HG03432 (cell line): ENCODE results near the gene PBOV1.

ENCODE experiments used
- ATAC-seq: cut with Tn5 transposase; IDR thresholded peaks from one replicate; pipeline ENCODE4 v1.9.1; 2021; ENCODE audit warnings: mild to moderate bottlenecking, moderate library complexity; ENCODE audit not compliant: unreplicated experiment

PBOV1 gene

DNA sequence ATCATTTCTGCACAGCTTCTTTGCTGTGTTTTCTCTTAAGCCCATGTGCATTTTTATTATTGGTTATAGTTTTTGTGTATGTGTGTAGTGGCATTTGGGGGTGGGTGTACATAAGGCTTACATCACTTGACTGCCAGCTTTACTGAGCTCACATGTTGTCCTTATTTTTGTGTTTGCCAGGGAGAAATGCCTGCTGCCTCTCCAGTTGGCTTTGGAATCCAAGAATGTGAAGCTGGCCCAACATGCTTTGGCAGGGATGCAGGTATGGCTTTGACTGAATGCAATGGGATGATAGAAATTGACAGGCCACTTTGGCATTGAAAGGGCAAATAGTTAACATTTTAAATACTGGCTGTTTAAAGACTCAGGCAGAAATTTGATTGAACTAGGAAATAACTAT, 11.4 kb downstream of the PBOV1 start:
- no peak for ATAC-seq

DNA sequence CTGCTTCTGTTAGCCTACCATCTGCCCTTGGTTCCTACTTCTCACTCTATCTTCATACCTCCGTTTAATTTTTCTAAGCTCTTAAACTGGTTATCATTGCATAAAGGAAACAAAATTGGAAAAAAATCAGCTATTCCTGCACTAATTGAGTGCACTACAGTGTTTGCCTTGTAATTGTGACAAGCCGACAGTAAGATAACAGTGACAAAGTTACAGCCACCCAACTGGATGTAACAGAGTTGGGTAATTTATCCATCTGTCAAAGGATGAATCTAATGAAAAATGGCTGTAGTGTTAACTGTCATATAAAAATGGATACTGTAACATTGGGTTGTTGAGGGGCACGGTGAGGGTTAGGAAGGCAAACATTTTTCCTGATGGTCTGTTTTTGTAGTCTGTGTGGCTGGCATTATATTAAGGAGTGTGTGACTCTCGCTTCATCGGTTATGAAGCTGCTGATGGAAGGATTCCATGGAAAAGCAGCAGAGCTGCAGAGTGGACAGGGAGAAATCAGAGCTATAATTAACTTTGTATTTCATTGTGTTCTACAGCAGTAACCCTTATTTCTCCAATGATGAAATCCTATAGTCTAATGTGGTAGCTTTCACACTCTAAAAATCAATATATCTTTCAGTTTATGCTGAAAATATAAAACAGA, 12.7 kb downstream of the PBOV1 start:
- no peak for ATAC-seq

DNA sequence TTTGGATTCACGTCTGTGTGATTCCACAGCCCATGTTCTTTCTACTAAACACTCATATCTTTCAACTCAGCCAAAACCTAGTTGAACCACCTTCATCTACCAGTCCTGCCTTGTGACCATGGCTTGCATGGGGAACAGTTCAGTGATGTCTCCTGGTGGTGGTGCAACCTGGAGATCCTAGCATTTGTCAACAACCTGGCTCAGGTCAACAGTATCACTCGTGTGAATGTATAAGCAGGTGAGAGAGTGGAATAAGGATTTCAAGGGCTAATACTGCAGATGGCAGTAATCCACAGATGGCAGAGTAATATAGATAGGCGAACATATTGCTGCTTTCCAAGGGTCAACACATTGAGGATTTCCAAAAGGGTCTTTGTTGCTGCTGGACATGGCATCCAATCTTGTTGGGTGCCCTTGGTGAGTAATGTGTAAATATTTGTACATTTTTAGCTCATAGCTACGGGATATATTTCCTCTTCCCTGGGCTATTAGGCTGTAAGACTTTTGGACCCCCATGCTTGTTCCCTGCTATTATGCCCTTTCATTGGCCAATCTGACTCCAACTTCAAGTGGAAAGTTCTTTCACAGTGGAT, 13.4 kb downstream of the PBOV1 start:
- no peak for ATAC-seq

GRCh38 chr6:138204303-138204702, 14.0 kb downstream of the PBOV1 start:
- ATAC-seq = no peak

- no peak for ATAC-seq
These were observed 15.0 kb downstream of the PBOV1 start for GRCh38 chr6:138203315-138203714.

DNA sequence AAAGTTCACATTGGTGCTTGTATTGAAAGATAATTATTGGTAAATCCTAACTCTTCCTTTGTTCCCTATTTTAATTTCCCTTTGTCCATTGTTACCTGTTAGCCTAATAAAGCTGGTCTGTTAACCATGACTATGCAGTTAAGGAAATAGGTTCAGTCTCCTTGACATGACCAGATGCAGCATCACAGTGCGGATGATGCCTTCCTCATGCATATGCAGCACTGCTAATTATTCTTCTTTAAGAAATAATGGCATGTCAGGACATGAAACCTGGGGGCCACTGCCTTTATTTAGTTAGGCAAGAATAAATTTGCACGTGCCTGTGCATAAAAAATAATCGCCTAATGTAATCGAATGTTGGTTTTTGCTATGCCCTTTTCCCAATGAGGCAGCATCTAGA, 16.5 kb downstream of the PBOV1 start:
- no peak for ATAC-seq

- no peak for ATAC-seq
These were observed 19.7 kb downstream of the PBOV1 start for GRCh38 chr6:138198430-138199091.

GRCh38 chr6:138197570-138197969, 20.7 kb downstream of the PBOV1 start:
- no peak for ATAC-seq

- ATAC-seq = no peak
These were observed 22.1 kb downstream of the PBOV1 start for GRCh38 chr6:138196122-138196738.

- no peak for ATAC-seq
These were observed 24.0 kb downstream of the PBOV1 start for GRCh38 chr6:138194287-138194686.

DNA sequence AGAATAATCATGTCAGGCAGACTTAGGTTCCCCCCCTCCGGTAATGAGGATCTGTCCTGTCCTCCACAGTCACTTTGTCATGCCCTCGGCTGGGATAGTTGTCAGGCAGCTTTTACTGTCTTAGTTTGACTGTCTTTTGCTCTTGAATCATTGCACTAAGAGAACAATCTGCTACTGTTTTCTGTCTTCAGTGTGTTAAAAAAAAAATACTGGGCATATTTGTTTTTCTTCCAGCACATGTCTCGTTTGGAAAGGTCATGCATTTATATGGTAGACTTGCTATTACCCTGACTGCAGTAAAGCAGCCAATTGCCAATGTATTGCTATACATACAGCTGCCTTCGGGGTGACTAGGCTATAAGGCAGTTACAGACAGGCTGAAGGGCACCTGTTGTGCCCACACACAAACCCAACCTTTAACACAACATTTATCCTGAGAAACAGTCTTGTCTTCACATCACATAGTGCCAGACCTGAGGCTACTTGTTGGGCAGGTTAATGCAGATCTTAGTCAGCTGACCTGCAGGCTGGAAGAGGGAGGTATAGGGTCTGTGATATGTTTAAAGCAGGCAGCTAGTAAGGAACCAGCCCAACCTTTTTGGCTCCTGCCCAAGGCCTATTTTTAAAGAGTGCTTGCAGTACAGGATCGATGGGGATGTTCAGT, 29.9 kb downstream of the PBOV1 start:
- no peak for ATAC-seq

- ATAC-seq = no peak
These were observed 31.1 kb downstream of the PBOV1 start for GRCh38 chr6:138187156-138187555.

GRCh38 chr6:138184230-138184629, 34.1 kb downstream of the PBOV1 start:
- no peak for ATAC-seq

- ATAC-seq = no peak
These were observed 34.5 kb downstream of the PBOV1 start for GRCh38 chr6:138183790-138184134.

- no peak for ATAC-seq
These were observed 35.1 kb downstream of the PBOV1 start for GRCh38 chr6:138182939-138183789.

DNA sequence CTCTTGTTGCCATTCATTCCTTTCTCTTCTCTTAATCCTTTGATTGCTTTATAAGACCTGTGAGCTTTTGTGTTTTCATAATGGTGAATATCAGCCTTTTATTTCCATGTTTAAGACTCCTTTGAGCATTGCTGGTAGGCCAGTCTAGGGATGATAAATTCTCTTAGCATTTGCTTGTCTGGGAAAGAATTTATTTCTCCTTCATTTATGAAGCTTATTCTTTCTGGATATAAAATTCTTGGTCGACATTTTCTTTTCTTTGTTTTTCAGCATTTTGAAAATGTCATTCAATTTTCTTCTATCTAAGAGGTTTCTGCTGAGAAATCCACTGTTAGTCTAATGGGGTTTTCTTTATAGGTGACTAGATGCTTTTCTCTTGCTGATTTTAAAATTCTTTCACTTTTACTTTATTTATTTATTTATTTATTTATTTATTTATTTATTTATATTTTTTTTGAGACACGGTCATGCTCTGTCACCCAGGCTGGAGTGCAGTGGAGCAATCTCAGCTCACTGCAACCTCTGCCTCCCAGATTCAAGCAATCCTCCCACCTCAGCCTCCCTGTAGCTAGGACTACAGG, 41.5 kb downstream of the PBOV1 start:
- ATAC-seq = no peak

GRCh38 chr6:138175596-138175995, 42.7 kb downstream of the PBOV1 start:
- ATAC-seq = no peak
